ENCODE measurements around the gene HPCAL1.

The HPCAL1 gene

GRCh38 chr2:10278763-10279471 is 23.8 kb upstream of the HPCAL1 start:
- no peaks in the 10 kb centered on the region for H3K9me3 ChIP-seq (ENCODE audit: control insufficient read depth, insufficient read depth, low read depth, low read length)
- no peak overlapping the region for H3K27ac ChIP-seq (ENCODE audit: low read depth, low read length)
- H3K36me3 ChIP-seq (ENCODE audit: control insufficient read depth, insufficient read depth, low read length): no peaks in the 10 kb centered on the region
- H3K27me3 ChIP-seq (ENCODE audit: control insufficient read depth, insufficient read depth, low read length): peaks cover 3% of the 10 kb centered on the region; the same call in 1 of the 2 replicates
- peaks cover 3% of the 10 kb centered on the region; the same call in 1 of the 2 replicates for H3K4me1 ChIP-seq (ENCODE audit: control insufficient read depth, insufficient read depth, low read length)
- H3K9ac ChIP-seq (ENCODE audit: low read length): no peak overlapping the region
- H3K4me3 ChIP-seq (ENCODE audit: low read depth, low read length): no peak overlapping the region

GRCh38 chr2:10279472-10279870 is 23.2 kb upstream of the HPCAL1 start:
- Histone ChIP-seq H3K27me3 (ENCODE audit: control insufficient read depth, insufficient read depth, low read length) (peaks cover 3% of the 10 kb centered on the region; the same call in 1 of the 2 replicates), H3K4me3 (ENCODE audit: low read depth, low read length) (no peak overlapping the region), H3K9ac (ENCODE audit: low read length) (no peak overlapping the region), H3K9me3 (ENCODE audit: control insufficient read depth, insufficient read depth, low read depth, low read length) (no peaks in the 10 kb centered on the region), H3K4me1 (ENCODE audit: control insufficient read depth, insufficient read depth, low read length) (peaks cover 3% of the 10 kb centered on the region; the same call in 1 of the 2 replicates), H3K27ac (ENCODE audit: low read depth, low read length) (no peak overlapping the region), H3K36me3 (ENCODE audit: control insufficient read depth, insufficient read depth, low read length) (no peaks in the 10 kb centered on the region)

- Histone ChIP-seq H3K4me1 (ENCODE audit: control insufficient read depth, insufficient read depth, low read length) (peaks cover 6% of the 10 kb centered on the region; the same call in 1 of the 2 replicates), H3K9me3 (ENCODE audit: control insufficient read depth, insufficient read depth, low read depth, low read length) (no peaks in the 10 kb centered on the region), H3K36me3 (ENCODE audit: control insufficient read depth, insufficient read depth, low read length) (no peaks in the 10 kb centered on the region), H3K9ac (ENCODE audit: low read length) (no peak overlapping the region), H3K27me3 (ENCODE audit: control insufficient read depth, insufficient read depth, low read length) (peaks cover 3% of the 10 kb centered on the region; the same call in 1 of the 2 replicates), H3K27ac (ENCODE audit: low read depth, low read length) (no peak overlapping the region), H3K4me3 (ENCODE audit: low read depth, low read length) (no peak overlapping the region)
These were observed 22.7 kb upstream of the HPCAL1 start for GRCh38 chr2:10279946-10280463.

GRCh38 chr2:10281891-10282290 is 20.8 kb upstream of the HPCAL1 start:
- Histone ChIP-seq H3K4me3 (ENCODE audit: low read depth, low read length) (no peak overlapping the region), H3K27me3 (ENCODE audit: control insufficient read depth, insufficient read depth, low read length) (peaks cover 3% of the 10 kb centered on the region; the same call in 1 of the 2 replicates), H3K27ac (ENCODE audit: low read depth, low read length) (no peak overlapping the region), H3K9me3 (ENCODE audit: control insufficient read depth, insufficient read depth, low read depth, low read length) (no peaks in the 10 kb centered on the region), H3K9ac (ENCODE audit: low read length) (no peak overlapping the region), H3K36me3 (ENCODE audit: control insufficient read depth, insufficient read depth, low read length) (no peaks in the 10 kb centered on the region), H3K4me1 (ENCODE audit: control insufficient read depth, insufficient read depth, low read length) (peaks cover 24% of the 10 kb centered on the region; the same call in 1 of the 2 replicates)

- H3K4me1 ChIP-seq (ENCODE audit: control insufficient read depth, insufficient read depth, low read length): peaks cover 24% of the 10 kb centered on the region; the same call in 1 of the 2 replicates
- H3K4me3 ChIP-seq (ENCODE audit: low read depth, low read length): no peak overlapping the region
- H3K9me3 ChIP-seq (ENCODE audit: control insufficient read depth, insufficient read depth, low read depth, low read length): no peaks in the 10 kb centered on the region
- H3K36me3 ChIP-seq (ENCODE audit: control insufficient read depth, insufficient read depth, low read length): no peaks in the 10 kb centered on the region
- H3K27ac ChIP-seq (ENCODE audit: low read depth, low read length): no peak overlapping the region
- H3K27me3 ChIP-seq (ENCODE audit: control insufficient read depth, insufficient read depth, low read length): peaks cover 3% of the 10 kb centered on the region; the same call in 1 of the 2 replicates
- H3K9ac ChIP-seq (ENCODE audit: low read length): no peak overlapping the region
These were observed 20.0 kb upstream of the HPCAL1 start for GRCh38 chr2:10282611-10283105.

- H3K36me3 ChIP-seq (ENCODE audit: control insufficient read depth, insufficient read depth, low read length): no peaks in the 10 kb centered on the region
- H3K9me3 ChIP-seq (ENCODE audit: control insufficient read depth, insufficient read depth, low read depth, low read length): no peaks in the 10 kb centered on the region
- H3K9ac ChIP-seq (ENCODE audit: low read length): no peak overlapping the region
- H3K4me3 ChIP-seq (ENCODE audit: low read depth, low read length): no peak overlapping the region
- peaks cover 24% of the 10 kb centered on the region; the same call in 1 of the 2 replicates for H3K4me1 ChIP-seq (ENCODE audit: control insufficient read depth, insufficient read depth, low read length)
- peaks cover 3% of the 10 kb centered on the region; the same call in 1 of the 2 replicates for H3K27me3 ChIP-seq (ENCODE audit: control insufficient read depth, insufficient read depth, low read length)
- no peak overlapping the region for H3K27ac ChIP-seq (ENCODE audit: low read depth, low read length)
These were observed 19.3 kb upstream of the HPCAL1 start for GRCh38 chr2:10283106-10284062.

GRCh38 chr2:10284108-10284870 is 18.4 kb upstream of the HPCAL1 start:
- Histone ChIP-seq H3K9me3 (ENCODE audit: control insufficient read depth, insufficient read depth, low read depth, low read length) (no peaks in the 10 kb centered on the region), H3K4me3 (ENCODE audit: low read depth, low read length) (no peak overlapping the region), H3K4me1 (ENCODE audit: control insufficient read depth, insufficient read depth, low read length) (peaks cover 24% of the 10 kb centered on the region; the same call in 1 of the 2 replicates), H3K36me3 (ENCODE audit: control insufficient read depth, insufficient read depth, low read length) (no peaks in the 10 kb centered on the region), H3K27ac (ENCODE audit: low read depth, low read length) (no peak overlapping the region), H3K9ac (ENCODE audit: low read length) (no peak overlapping the region), H3K27me3 (ENCODE audit: control insufficient read depth, insufficient read depth, low read length) (peaks cover under 1% of the 10 kb centered on the region; the same call in 1 of the 2 replicates)

GRCh38 chr2:10285191-10285555 is 17.5 kb upstream of the HPCAL1 start:
- no peak overlapping the region for H3K4me3 ChIP-seq (ENCODE audit: low read depth, low read length)
- H3K4me1 ChIP-seq (ENCODE audit: control insufficient read depth, insufficient read depth, low read length): peaks cover 24% of the 10 kb centered on the region; the same call in 1 of the 2 replicates
- no peaks in the 10 kb centered on the region; the same call in 1 of the 2 replicates for H3K27me3 ChIP-seq (ENCODE audit: control insufficient read depth, insufficient read depth, low read length)
- H3K9ac ChIP-seq (ENCODE audit: low read length): no peak overlapping the region
- H3K9me3 ChIP-seq (ENCODE audit: control insufficient read depth, insufficient read depth, low read depth, low read length): no peaks in the 10 kb centered on the region
- no peaks in the 10 kb centered on the region for H3K36me3 ChIP-seq (ENCODE audit: control insufficient read depth, insufficient read depth, low read length)
- H3K27ac ChIP-seq (ENCODE audit: low read depth, low read length): no peak overlapping the region

- Histone ChIP-seq H3K9ac (ENCODE audit: low read length) (no peak overlapping the region), H3K36me3 (ENCODE audit: control insufficient read depth, insufficient read depth, low read length) (no peaks in the 10 kb centered on the region), H3K27ac (ENCODE audit: low read depth, low read length) (no peak overlapping the region), H3K27me3 (ENCODE audit: control insufficient read depth, insufficient read depth, low read length) (no peaks in the 10 kb centered on the region; the same call in 1 of the 2 replicates), H3K4me3 (ENCODE audit: low read depth, low read length) (no peak overlapping the region), H3K9me3 (ENCODE audit: control insufficient read depth, insufficient read depth, low read depth, low read length) (no peaks in the 10 kb centered on the region), H3K4me1 (ENCODE audit: control insufficient read depth, insufficient read depth, low read length) (peaks cover 24% of the 10 kb centered on the region; the same call in 1 of the 2 replicates)
These were observed 17.0 kb upstream of the HPCAL1 start for GRCh38 chr2:10285556-10286198.

Data from HUES6 (cell line).